GM12878 (cell line): ENCODE measurements around the gene DRC1.

Source experiments
- CTCF ChIP-seq, 3 experiments: IDR thresholded peaks in 2 of 3; conservative IDR thresholded peaks in 1 of 3; 2 replicates each; pipeline ENCODE4 v1.5.1; 2011; ENCODE audit warnings: low read depth in 3 of 3, low read length in 3 of 3, mild to moderate bottlenecking in 3 of 3, control low read depth in 2 of 3, moderate library complexity in 2 of 3, inconsistent platforms in 1 of 3, mixed read lengths in 1 of 3; ENCODE audit not compliant: control insufficient read depth in 2 of 3, insufficient read depth in 1 of 3; ENCODE audit errors: extremely low read depth in 1 of 3
- DPF2 ChIP-seq: fragments of 450-650 bp; IDR thresholded peaks from 2 replicates; pipeline ENCODE4 v1.6.1; 2017; ENCODE audit warnings: mild to moderate bottlenecking
- EZH2 ChIP-seq: IDR thresholded peaks from 2 replicates; pipeline ENCODE4 v1.6.1; 2012; ENCODE audit warnings: low read depth, mild to moderate bottlenecking, control low read depth, inconsistent platforms, low read length, borderline replicate concordance; ENCODE audit not compliant: control insufficient read depth
- NFIC ChIP-seq: IDR thresholded peaks from 2 replicates; pipeline ENCODE4 v1.6.1; 2012; ENCODE audit warnings: low read depth, mild to moderate bottlenecking, inconsistent platforms, low read length, moderate library complexity
- POLR2A ChIP-seq: IDR thresholded peaks from 2 replicates; pipeline ENCODE4 v1.6.1; 2011; ENCODE audit warnings: low read depth, mild to moderate bottlenecking, low read length
- RFX5 ChIP-seq: IDR thresholded peaks from 2 replicates; pipeline ENCODE4 v1.6.1; 2011; ENCODE audit warnings: low read depth, low read length, improper control_type of control experiment
- SREBF1 ChIP-seq: IDR thresholded peaks from 2 replicates; pipeline ENCODE4 v1.6.1; 2012; ENCODE audit warnings: mild to moderate bottlenecking, low read length
- TAF1 ChIP-seq: IDR thresholded peaks from 2 replicates; pipeline ENCODE4 v1.6.1; 2011; ENCODE audit warnings: mild to moderate bottlenecking, low read depth, low read length, borderline replicate concordance

GRCh38 chr2:26491563-26492167 is 89.9 kb downstream of the DRC1 start:
- TF ChIP-seq EZH2 (no peak), POLR2A (no peak), CTCF (IDR thresholded peaks at IDR 0.05 in 2 of 3, conservative IDR thresholded peaks at IDR 0.05 in 1 of 3; ENCODE audit: control insufficient read depth in 2 of 3, extremely low read depth in 1 of 3, insufficient read depth in 1 of 3, low read depth in 3 of 3, low read length in 3 of 3) (no peak), NFIC (no peak), DPF2 (no peak), SREBF1 (no peak), RFX5 (no peak), TAF1 (no peak)
